WTC11 (cell line): ENCODE results near the gene STPG3. TPM values are rescaled to one million over a fixed set of nuclear protein-coding genes. Genes with fewer than 3 reads are reported as not detected.

ENCODE experiments used
- ATAC-seq: fragments of 200-7000 bp; cut with Tn5 transposase; 2 replicates; pipeline ENCODE4 v1.10.0; 2021; ENCODE audit warnings: mild to moderate bottlenecking, moderate library complexity
- CTCF ChIA-PET: fragments of 300-600 bp; sonication (Branson Sonifier 250); formaldehyde crosslinking; loops from one replicate; lab custom pipeline; 2021; ENCODE audit warnings: antibody characterized with exemption; lab: Charles Lee
- POLR2A ChIA-PET: fragments of 350-600 bp; sonication (Branson Sonifier 250); formaldehyde crosslinking; loops from one replicate; lab custom pipeline; 2021; ENCODE audit warnings: antibody characterized with exemption; lab: Charles Lee
- DNase-seq: peaks from one replicate; pipeline ENCODE4 v3.0.0; 2021; ENCODE audit warnings: low spot score
- H3K27ac Mint-ChIP-seq: 2 replicates; pipeline ENCODE4 v1.8.0; 2021; ENCODE audit warnings: mixed read lengths
- H3K27me3 Mint-ChIP-seq: 2 replicates; pipeline ENCODE4 v1.8.0; 2021; ENCODE audit warnings: low read depth, mild to moderate bottlenecking, moderate library complexity, mixed read lengths
- H3K36me3 Mint-ChIP-seq: 2 replicates; pipeline ENCODE4 v1.8.0; 2021; ENCODE audit warnings: mixed read lengths
- H3K4me1 Mint-ChIP-seq: 2 replicates; pipeline ENCODE4 v1.8.0; 2022; ENCODE audit warnings: mixed read lengths
- H3K4me3 Mint-ChIP-seq: 2 replicates; pipeline ENCODE4 v1.8.0; 2021; ENCODE audit warnings: mild to moderate bottlenecking, moderate library complexity, mixed read lengths
- H3K9me3 Mint-ChIP-seq: 2 replicates; pipeline ENCODE4 v1.8.0; 2021; ENCODE audit warnings: mixed read lengths
- ARID4B ChIP-seq: sonication (generic); formaldehyde crosslinking; IDR thresholded peaks from 2 replicates; pipeline ENCODE4 v1.8.0; 2023; ENCODE audit warnings: missing genetic modification reagents, mild to moderate bottlenecking, borderline replicate concordance
- ATF3 ChIP-seq: sonication (generic); formaldehyde crosslinking; conservative IDR thresholded peaks from 2 replicates; pipeline ENCODE4 v1.8.1; 2022; ENCODE audit warnings: mild to moderate bottlenecking, missing genetic modification reagents
- CBFB ChIP-seq: sonication (generic); formaldehyde crosslinking; IDR thresholded peaks from 2 replicates; pipeline ENCODE4 v1.8.1; 2022; ENCODE audit warnings: mild to moderate bottlenecking, low read depth, missing genetic modification reagents
- CREM ChIP-seq: sonication (generic); formaldehyde crosslinking; IDR thresholded peaks from 2 replicates; pipeline ENCODE4 v1.8.1; 2022; ENCODE audit warnings: mild to moderate bottlenecking, missing genetic modification reagents, moderate library complexity
- EMX1 ChIP-seq: fragments of 250-450 bp; sonication (Bioruptor Pico); IDR thresholded peaks from 2 replicates; pipeline ENCODE4 v1.8.0; 2021; ENCODE audit warnings: mild to moderate bottlenecking
- ERG ChIP-seq: fragments of 250-450 bp; sonication (Bioruptor Pico); IDR thresholded peaks from 2 replicates; pipeline ENCODE4 v1.8.0; 2021; ENCODE audit warnings: mild to moderate bottlenecking
- KAT7 ChIP-seq: sonication (generic); formaldehyde crosslinking; IDR thresholded peaks from 2 replicates; pipeline ENCODE4 v1.8.1; 2023; ENCODE audit warnings: missing genetic modification reagents, mild to moderate bottlenecking, borderline replicate concordance
- MXD4 ChIP-seq: fragments of 250-450 bp; sonication (Bioruptor Pico); IDR thresholded peaks from 2 replicates; pipeline ENCODE4 v1.8.0; 2021; ENCODE audit warnings: mild to moderate bottlenecking, moderate library complexity, borderline replicate concordance
- MYBL2 ChIP-seq: sonication (generic); formaldehyde crosslinking; IDR thresholded peaks from 2 replicates; pipeline ENCODE4 v1.8.1; 2023; ENCODE audit warnings: mild to moderate bottlenecking, moderate library complexity, missing genetic modification reagents
- OVOL2 ChIP-seq: fragments of 250-450 bp; sonication (Bioruptor Pico); IDR thresholded peaks from 2 replicates; pipeline ENCODE4 v1.9.0; 2021; ENCODE audit warnings: mild to moderate bottlenecking, borderline replicate concordance
- SP1 ChIP-seq: sonication (generic); formaldehyde crosslinking; conservative IDR thresholded peaks from 2 replicates; pipeline ENCODE4 v1.8.1; 2022; ENCODE audit warnings: missing genetic modification reagents
- ZBTB43 ChIP-seq: sonication (generic); formaldehyde crosslinking; IDR thresholded peaks from 2 replicates; pipeline ENCODE4 v1.8.1; 2023; ENCODE audit warnings: mild to moderate bottlenecking, missing genetic modification reagents
- ZNF232 ChIP-seq: sonication (generic); formaldehyde crosslinking; IDR thresholded peaks from 2 replicates; pipeline ENCODE4 v1.8.0; 2022; ENCODE audit warnings: mild to moderate bottlenecking, missing genetic modification reagents
- ZNF423 ChIP-seq: fragments of 250-450 bp; sonication (Bioruptor Pico); IDR thresholded peaks from 2 replicates; pipeline ENCODE4 v2.1.2; 2022; ENCODE audit warnings: mild to moderate bottlenecking, moderate library complexity
- ZNF425 ChIP-seq: fragments of 250-450 bp; sonication (Bioruptor Pico); conservative IDR thresholded peaks from 2 replicates; pipeline ENCODE4 v1.9.0; 2021; ENCODE audit warnings: mild to moderate bottlenecking
- ZNF532 ChIP-seq: fragments of 250-450 bp; sonication (Bioruptor Pico); IDR thresholded peaks from 2 replicates; pipeline ENCODE4 v1.9.0; 2021; ENCODE audit warnings: mild to moderate bottlenecking, borderline replicate concordance
- total RNA-seq: library from RNA; stranded (reverse); gene quantifications from 3 replicates; pipeline ENCODE4 v1.2.3, GENCODE V29; 2021

STPG3 gene
- total RNA-seq, 1 experiment from 2014 or later, result 0.26 TPM

GRCh38 chr9:137275203-137275587, 24.1 kb downstream of the STPG3 start (continued):
- TF ChIP-seq ARID4B (CRISPR knock-in tag) (no peak), ZNF425 (CRISPR knock-in tag) (no peak), MYBL2 (CRISPR knock-in tag) (no peak), ZNF532 (CRISPR knock-in tag) (no peak), KAT7 (CRISPR knock-in tag) (no peak), OVOL2 (CRISPR knock-in tag) (no peak), ZNF232 (CRISPR knock-in tag) (no peak), ZBTB43 (CRISPR knock-in tag) (no peak), ZNF423 (no peak)

- DNase-seq (no peak), ATAC-seq (no peak)
- CTCF ChIA-PET, result interaction anchor here (0.7 to 2.7 kb wide), 9 partner anchors 11 to 147 kb away, joined by 3 to 30 read pairs (median 7); partner anchors contain the start of genes EXD3, NOXA1 and TUBB4B
- no peaks in the 10 kb centered on the region for H3K9me3 Mint-ChIP-seq
- no peaks in the 10 kb centered on the region for H3K27me3 Mint-ChIP-seq
- POLR2A ChIA-PET, result interaction anchor here (2.0 kb wide), 1 partner anchor 35 kb away, joined by 12 read pairs; the partner anchor contains the start of gene TUBB4B
- TF ChIP-seq ATF3 (no peak), CBFB (CRISPR knock-in tag) (no peak), ERG (CRISPR knock-in tag) (no peak), EMX1 (no peak), CREM (no peak), MXD4 (CRISPR knock-in tag) (no peak), SP1 (CRISPR knock-in tag) (no peak)
- H3K4me1 Mint-ChIP-seq, result peaks cover 25% of the 10 kb centered on the region
- peak overlapping the region; percentile 85 for H3K27ac Mint-ChIP-seq
- peaks cover 3% of the 10 kb centered on the region; the same call in 1 of the 2 replicates for H3K36me3 Mint-ChIP-seq
- no peak overlapping the region for H3K4me3 Mint-ChIP-seq
These were observed 24.7 kb downstream of the STPG3 start for GRCh38 chr9:137275588-137276472.
